ENCODE results near the gene GNPTAB. TPM values are rescaled to one million over a fixed set of nuclear protein-coding genes. Genes with fewer than 3 reads are reported as not detected.
"Not testable (repeated sequence)": the region's sequence is repeated elsewhere in the genome, so short reads cannot be mapped to it uniquely, and the experiment has no call there.

GNPTAB gene
- total RNA-seq = 138 TPM

DNA sequence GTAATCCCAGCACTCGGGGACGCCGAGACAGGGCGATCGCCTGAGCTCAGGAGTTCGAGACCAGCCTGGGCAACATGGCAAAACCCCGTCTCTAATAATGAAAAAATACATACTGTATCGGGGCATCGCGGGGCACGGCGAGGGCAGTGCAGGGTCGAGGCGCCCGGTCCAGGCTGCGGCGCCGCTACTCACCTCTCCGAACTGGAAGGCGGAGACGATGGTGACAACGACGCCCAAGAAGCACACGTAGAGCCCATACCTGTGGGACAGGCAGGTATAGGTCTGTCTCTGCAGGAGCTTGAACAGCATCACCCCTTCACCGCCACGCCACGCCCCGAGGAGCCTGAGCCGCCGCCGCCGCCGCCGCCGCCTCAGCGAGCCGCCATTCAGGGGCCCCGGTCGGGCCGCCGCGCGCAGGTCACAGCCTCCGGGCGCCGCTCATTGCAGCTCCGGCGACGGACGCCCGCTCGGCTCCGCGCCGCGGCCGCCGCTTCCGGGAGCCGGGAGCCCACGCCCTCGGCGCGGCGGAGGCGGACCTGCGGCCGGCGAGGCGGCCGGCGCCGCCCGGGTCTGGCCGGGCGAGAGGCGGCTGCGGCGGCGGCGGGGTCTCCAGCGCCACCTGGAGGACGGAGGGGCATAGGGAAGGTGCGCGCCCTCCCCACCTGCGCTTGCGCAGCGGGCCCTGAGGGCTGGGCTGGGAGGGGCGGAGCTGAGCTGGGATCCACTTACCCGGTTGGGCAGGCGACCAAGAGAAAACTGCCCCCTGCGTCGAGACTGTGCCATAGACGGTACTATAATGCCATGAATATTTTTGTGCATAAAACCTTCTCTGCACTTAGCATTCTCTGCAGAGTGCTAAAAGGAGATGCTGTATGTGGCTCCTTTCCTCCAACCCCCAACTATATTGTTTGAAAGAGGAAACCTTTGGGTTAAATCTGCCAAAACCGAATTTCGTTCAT lies at the start of gene GNPTAB:
Gene GNPTAB, minus strand, starts transcription at position 593 of the 959 bp plus-strand sequence. Its CDS starts 284 bp downstream, at position 309.
- peak; percentile 85 for DNase-seq

GRCh38 chr12:101878243-101878821 lies 47.6 kb upstream of the GNPTAB start:
- no peak for DNase-seq

DNA sequence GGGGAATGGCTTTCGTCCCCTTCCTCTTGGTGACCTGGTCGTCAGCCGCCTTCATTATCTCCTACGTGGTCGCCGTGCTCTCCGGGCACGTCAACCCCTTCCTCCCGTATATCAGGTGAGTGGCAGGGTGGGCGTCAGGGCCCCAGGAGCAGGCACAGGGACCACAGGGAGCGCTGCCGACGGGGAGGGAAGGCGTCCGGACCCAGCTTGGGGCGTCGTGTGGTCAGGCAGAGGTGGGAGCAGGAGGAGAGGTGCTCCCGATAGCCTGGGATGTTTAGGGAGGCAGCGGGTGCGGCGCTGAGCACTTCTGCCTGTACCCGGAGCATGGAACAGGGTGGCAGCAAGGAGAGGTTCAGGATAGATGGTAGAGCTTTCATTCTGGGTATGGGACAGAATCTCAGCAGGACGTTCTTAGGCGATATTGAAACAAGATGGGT lies 47.1 kb upstream of the GNPTAB start:
- DNase-seq = no peak

GRCh38 chr12:101876861-101877805 lies 46.4 kb upstream of the GNPTAB start, which contains the start of gene DRAM1:
Gene DRAM1, plus strand, starts transcription at chr12:101877580. Its CDS starts 210 bp downstream, at chr12:101877790.
- peak; percentile 41 for DNase-seq

DNA sequence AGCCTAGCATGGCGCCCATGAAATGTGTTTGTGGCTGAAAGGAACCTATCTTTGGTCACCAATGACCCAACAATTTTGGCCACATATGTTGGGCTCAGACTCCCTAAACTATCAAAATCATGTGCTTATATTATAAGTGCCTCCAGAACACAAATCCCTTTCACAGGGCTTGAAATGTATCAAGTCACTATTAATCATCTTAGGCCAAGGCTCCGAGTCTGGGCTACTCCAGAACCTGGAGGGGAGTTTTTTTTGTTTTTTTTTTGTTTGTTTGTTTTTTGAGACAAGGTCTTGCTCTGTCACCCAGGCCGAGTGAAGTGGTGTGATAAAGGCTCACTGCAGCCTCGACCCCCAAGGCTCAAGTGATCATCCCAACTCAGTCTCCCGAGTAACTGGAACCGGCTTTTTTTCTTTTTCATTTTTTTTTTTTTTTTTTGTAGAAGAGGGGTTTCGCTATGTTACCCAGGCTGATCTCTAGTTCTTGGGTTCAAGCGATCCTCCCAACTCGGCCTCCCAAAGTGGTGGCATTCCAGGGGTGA lies 45.6 kb upstream of the GNPTAB start:
- no peak for DNase-seq

- no peak for DNase-seq
These were observed 44.4 kb upstream of the GNPTAB start for GRCh38 chr12:101875162-101875561.

DNA sequence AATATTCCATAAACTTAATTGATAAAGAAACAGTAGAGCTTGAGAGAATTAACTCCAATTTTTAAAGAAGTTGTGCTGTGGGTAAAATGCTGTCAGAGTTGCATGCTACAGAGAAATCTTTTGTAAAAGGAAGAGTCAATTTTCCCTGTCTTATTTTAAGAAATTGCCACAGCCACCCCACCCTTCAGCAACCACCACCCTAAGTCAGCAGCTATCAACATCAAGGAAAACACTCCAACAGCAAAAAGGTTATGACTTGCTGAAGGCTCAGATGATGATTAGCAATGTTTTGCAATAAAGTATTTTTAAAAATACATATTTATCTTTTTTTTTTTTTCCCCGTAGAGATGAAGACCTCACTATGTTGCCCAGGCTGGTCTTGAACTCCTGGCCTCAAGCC lies 40.2 kb upstream of the GNPTAB start:
- no peak for DNase-seq

- DNase-seq = not testable (repeated sequence)
These were observed 36.9 kb upstream of the GNPTAB start for GRCh38 chr12:101867619-101868018.

DNA sequence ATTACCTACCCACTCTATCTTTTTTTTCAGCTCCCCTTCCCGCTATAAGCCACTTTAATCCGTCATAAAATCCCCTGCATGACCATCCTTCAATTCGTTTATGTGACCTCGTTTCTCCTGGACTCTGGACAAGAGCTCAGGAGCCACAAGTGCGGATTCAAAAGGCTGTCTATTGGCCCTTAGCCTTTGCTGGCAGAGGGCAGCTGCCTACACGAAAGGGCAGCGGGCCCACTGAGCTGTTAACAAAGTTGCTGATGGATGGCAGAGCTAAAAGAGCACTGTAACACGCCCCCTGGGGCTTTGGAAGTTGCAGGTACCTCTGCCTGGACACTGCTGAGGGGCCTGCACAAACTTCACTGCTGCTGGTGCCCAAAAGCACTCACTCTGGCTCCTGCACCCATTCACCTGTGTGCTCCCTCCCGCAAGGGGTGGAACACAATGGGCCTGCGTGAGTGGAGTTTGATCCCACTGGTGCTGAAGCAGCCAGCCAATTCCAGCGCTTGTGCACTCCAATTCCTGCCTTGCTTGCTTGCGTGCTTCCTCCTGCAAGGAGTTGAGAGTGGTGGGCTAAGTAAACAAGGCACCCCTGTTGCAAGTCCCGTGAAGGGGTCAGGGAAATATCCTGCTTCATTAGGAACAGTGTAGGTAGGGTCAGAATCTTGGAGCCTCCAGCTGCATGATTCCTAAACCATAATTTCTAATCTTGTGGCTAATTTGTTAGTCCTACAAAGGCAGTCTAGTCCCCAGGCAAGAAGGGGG lies 36.0 kb upstream of the GNPTAB start:
- DNase-seq = no peak

DNA sequence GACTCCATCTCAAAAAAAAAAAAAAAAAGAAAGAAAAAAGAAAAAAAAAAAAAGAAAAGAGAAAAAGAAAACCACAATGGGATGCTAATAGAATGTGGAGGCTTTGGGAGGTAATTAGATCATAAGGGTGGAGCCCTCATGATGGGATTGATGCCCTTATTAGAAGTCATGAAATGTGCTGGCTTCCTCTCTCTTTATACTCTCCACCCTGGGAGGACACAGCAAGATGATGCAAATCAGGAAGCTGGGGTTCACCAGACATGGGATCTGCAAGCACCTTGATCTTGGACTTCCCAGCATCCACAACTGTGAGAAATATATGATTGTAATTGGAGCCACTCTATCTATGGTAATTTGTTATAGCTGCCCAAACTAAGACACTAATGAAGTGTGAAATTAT lies 33.2 kb upstream of the GNPTAB start:
- DNase-seq = no peak

DNA sequence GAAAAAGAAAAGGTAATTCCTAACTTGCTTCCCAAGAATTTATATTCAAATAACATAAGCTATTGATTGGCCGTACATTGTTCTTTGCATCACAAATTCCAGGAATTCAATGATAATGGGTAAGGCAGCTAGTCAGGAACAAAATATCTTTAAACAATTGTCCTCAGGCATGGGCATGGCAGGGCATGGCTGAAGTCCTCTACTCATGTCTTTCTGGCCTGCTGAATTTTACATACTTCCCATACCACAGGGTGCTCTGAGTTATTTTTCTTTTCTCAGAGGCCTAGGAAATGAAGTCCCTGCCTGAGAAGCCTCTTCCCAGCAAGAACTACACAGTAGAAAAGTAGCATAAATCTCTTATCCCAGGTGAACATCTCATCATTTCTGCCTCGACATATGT lies 31.5 kb upstream of the GNPTAB start:
- DNase-seq = no peak

DNA sequence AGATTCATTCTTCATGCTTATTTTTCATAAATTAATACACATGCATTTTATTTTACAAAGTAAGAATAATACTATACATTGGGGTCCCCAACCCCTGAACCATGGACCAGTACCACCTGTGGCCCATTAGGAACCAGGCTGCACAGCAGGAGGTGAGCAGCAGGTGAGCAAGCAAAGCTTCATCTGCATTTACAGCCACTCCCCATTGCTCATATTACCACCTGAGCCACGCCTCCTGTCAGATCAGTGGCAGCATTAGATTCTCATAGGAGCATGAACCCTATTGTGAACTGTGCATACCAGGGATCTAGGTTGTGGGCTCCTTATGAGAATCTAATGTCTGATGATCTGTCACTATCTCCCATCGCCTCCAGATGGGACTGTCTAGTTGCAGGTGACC lies 30.9 kb upstream of the GNPTAB start:
- not testable (repeated sequence) for DNase-seq

GRCh38 chr12:101859664-101860607 lies 29.2 kb upstream of the GNPTAB start:
- DNase-seq = no peak

GRCh38 chr12:101858361-101858760 lies 27.6 kb upstream of the GNPTAB start:
- no peak for DNase-seq

GRCh38 chr12:101857043-101857558 lies 26.3 kb upstream of the GNPTAB start:
- no peak for DNase-seq

- DNase-seq = not testable (repeated sequence)
These were observed 25.9 kb upstream of the GNPTAB start for GRCh38 chr12:101856614-101857013.

DNA sequence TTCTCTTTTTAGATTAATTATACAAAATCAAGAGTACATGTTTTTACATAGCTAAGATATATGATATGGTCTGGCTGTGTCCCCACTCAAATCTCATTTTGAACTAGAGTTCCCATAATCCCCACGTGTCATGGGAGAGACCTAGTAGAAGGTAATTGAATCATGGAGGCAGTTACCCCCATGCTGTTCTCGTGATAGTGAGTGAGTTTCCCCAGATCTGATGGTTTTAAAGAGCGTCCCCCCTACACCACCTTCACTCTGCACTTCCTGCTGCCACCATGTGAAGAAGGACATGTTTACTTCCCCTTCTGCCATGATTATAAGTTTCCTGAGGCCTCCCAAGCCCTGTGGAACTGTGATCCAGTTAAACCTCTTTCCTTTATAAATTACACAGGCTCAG lies 25.2 kb upstream of the GNPTAB start:
- DNase-seq = no peak

GRCh38 chr12:101855364-101855884 lies 24.7 kb upstream of the GNPTAB start:
- DNase-seq = no peak

- no peak for DNase-seq
These were observed 24.0 kb upstream of the GNPTAB start for GRCh38 chr12:101854747-101855146.

- no peak for DNase-seq
These were observed 22.2 kb upstream of the GNPTAB start for GRCh38 chr12:101852998-101853397.

Data from occipital lobe (tissue), 2 donors.